Measurements from ENCODE around the gene SUGT1.

SUGT1 gene

DNA sequence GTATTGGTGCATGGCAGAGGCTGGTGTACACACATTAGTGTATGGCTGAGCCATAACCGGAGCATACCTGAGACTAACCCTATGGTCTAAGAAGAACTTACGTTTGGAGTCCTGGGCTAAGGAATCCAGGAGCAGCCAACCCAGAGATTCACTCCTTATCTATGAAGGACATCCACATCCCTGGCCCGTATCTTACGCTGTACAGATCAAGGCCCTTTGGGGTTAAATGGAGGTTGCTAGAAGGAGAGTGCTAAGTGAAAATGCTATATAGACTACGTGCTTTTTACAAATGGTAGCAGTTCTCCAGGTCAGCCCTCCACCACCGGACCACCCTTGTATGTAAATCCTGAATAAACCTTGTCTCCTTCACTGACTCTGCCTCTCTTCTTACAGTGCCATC lies 1.9 kb upstream of the SUGT1 start:
- peak overlapping the region; percentile 78 for H3K27ac ChIP-seq (ENCODE audit: low read depth, low read length, poor library complexity, severe bottlenecking)
- H3F3A ChIP-seq (ENCODE audit: insufficient read depth, low read length) = no peaks in the 10 kb centered on the region
- peak overlapping the region; percentile 99; the same call in 1 of the 2 replicates for H3K9ac ChIP-seq (ENCODE audit: low read length)
- peak overlapping the region; percentile 81 for H3K4me2 ChIP-seq (ENCODE audit: low read length)
- no peaks in the 10 kb centered on the region for H3K9me2 ChIP-seq (ENCODE audit: low read depth, low read length)
- H3K4me1 ChIP-seq (ENCODE audit: insufficient read depth, low read length, severe bottlenecking) = peaks cover 32% of the 10 kb centered on the region
- H3K36me3 ChIP-seq (ENCODE audit: insufficient read depth, low read length) = peaks cover 20% of the 10 kb centered on the region
- no peak overlapping the region for H2AFZ ChIP-seq (ENCODE audit: low read length)
- peak overlapping the region; percentile 95 for H3K4me3 ChIP-seq (ENCODE audit: low read depth, low read length, poor library complexity, severe bottlenecking)
- H4K20me1 ChIP-seq (ENCODE audit: insufficient read depth, low read length) = no peaks in the 10 kb centered on the region
- TF ChIP-seq, protein P1, sequence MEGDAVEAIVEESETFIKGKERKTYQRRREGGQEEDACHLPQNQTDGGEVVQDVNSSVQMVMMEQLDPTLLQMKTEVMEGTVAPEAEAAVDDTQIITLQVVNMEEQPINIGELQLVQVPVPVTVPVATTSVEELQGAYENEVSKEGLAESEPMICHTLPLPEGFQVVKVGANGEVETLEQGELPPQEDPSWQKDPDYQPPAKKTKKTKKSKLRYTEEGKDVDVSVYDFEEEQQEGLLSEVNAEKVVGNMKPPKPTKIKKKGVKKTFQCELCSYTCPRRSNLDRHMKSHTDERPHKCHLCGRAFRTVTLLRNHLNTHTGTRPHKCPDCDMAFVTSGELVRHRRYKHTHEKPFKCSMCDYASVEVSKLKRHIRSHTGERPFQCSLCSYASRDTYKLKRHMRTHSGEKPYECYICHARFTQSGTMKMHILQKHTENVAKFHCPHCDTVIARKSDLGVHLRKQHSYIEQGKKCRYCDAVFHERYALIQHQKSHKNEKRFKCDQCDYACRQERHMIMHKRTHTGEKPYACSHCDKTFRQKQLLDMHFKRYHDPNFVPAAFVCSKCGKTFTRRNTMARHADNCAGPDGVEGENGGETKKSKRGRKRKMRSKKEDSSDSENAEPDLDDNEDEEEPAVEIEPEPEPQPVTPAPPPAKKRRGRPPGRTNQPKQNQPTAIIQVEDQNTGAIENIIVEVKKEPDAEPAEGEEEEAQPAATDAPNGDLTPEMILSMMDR (IDR thresholded peaks at IDR 0.05; ENCODE audit: low read length) = no peak
- TF ChIP-seq EZH2 (IDR thresholded peaks at IDR 0.05; ENCODE audit: borderline replicate concordance, low read length) = no peak
- H3K27me3 ChIP-seq (ENCODE audit: insufficient read depth, low read length) = no peaks in the 10 kb centered on the region
- H3K79me2 ChIP-seq (ENCODE audit: insufficient read depth, low read length) = peaks cover 38% of the 10 kb centered on the region
- H3K9me3 ChIP-seq (ENCODE audit: low read length) = no peaks in the 10 kb centered on the region

DNA sequence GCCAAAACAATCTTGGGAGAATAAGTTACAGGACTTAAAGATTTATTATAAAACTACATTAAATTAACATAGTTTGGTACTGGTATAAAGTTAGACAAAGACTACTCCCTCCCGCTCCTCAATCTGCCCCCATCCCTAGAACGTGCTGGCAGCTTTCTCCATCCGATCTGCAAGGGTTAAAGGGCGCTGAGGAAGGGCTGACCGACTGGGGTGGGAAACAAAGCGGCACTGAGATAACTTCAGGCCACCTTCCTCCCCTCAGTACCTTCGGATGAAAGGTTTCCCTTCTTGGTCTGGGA lies 790 bp upstream of the SUGT1 start:
- Histone ChIP-seq H3K27me3 (ENCODE audit: insufficient read depth, low read length) (no peaks in the 10 kb centered on the region), H3K9me3 (ENCODE audit: low read length) (no peaks in the 10 kb centered on the region), H3K27ac (ENCODE audit: low read depth, low read length, poor library complexity, severe bottlenecking) (peak overlapping the region; percentile 78), H3K4me2 (ENCODE audit: low read length) (peak overlapping the region; percentile 81), H3K9ac (ENCODE audit: low read length) (peak overlapping the region; percentile 99), H2AFZ (ENCODE audit: low read length) (peak overlapping the region; percentile 82), H3K9me2 (ENCODE audit: low read depth, low read length) (no peaks in the 10 kb centered on the region), H3K4me3 (ENCODE audit: low read depth, low read length, poor library complexity, severe bottlenecking) (peak overlapping the region; percentile 95), H3K79me2 (ENCODE audit: insufficient read depth, low read length) (peaks cover 48% of the 10 kb centered on the region), H3K4me1 (ENCODE audit: insufficient read depth, low read length, severe bottlenecking) (peaks cover 38% of the 10 kb centered on the region), H4K20me1 (ENCODE audit: insufficient read depth, low read length) (no peaks in the 10 kb centered on the region), H3K36me3 (ENCODE audit: insufficient read depth, low read length) (peaks cover 31% of the 10 kb centered on the region), H3F3A (ENCODE audit: insufficient read depth, low read length) (no peaks in the 10 kb centered on the region)
- no peak for TF ChIP-seq EZH2 (IDR thresholded peaks at IDR 0.05; ENCODE audit: borderline replicate concordance, low read length)
- TF ChIP-seq, protein P1 (IDR thresholded peaks at IDR 0.05; ENCODE audit: low read length) = no peak

GRCh38 chr13:52652980-52653303 lies 306 bp downstream of the SUGT1 start:
- Histone ChIP-seq H3K27me3 (ENCODE audit: insufficient read depth, low read length) (no peaks in the 10 kb centered on the region), H3F3A (ENCODE audit: insufficient read depth, low read length) (no peaks in the 10 kb centered on the region), H2AFZ (ENCODE audit: low read length) (peak overlapping the region; percentile 11; the same call in 1 of the 2 replicates), H3K79me2 (ENCODE audit: insufficient read depth, low read length) (peaks cover 52% of the 10 kb centered on the region), H3K4me3 (ENCODE audit: low read depth, low read length, poor library complexity, severe bottlenecking) (peak overlapping the region; percentile 95), H4K20me1 (ENCODE audit: insufficient read depth, low read length) (no peaks in the 10 kb centered on the region), H3K4me2 (ENCODE audit: low read length) (peak overlapping the region; percentile 81), H3K4me1 (ENCODE audit: insufficient read depth, low read length, severe bottlenecking) (peaks cover 38% of the 10 kb centered on the region), H3K27ac (ENCODE audit: low read depth, low read length, poor library complexity, severe bottlenecking) (peak overlapping the region; percentile 78), H3K9ac (ENCODE audit: low read length) (peak overlapping the region; percentile 99), H3K9me2 (ENCODE audit: low read depth, low read length) (no peaks in the 10 kb centered on the region), H3K36me3 (ENCODE audit: insufficient read depth, low read length) (peaks cover 41% of the 10 kb centered on the region), H3K9me3 (ENCODE audit: low read length) (no peaks in the 10 kb centered on the region)
- TF ChIP-seq, protein P1 (IDR thresholded peaks at IDR 0.05; ENCODE audit: low read length) = no peak
- no peak for TF ChIP-seq EZH2 (IDR thresholded peaks at IDR 0.05; ENCODE audit: borderline replicate concordance, low read length)
